GM18499 (cell line): ENCODE results near the gene RNF220.

Experiments used
- ATAC-seq: cut with Tn5 transposase; IDR thresholded peaks from one replicate; pipeline ENCODE4 v1.9.1; 2021; ENCODE audit warnings: moderate number of reproducible peaks; ENCODE audit not compliant: insufficient read depth, unreplicated experiment

RNF220 gene

DNA sequence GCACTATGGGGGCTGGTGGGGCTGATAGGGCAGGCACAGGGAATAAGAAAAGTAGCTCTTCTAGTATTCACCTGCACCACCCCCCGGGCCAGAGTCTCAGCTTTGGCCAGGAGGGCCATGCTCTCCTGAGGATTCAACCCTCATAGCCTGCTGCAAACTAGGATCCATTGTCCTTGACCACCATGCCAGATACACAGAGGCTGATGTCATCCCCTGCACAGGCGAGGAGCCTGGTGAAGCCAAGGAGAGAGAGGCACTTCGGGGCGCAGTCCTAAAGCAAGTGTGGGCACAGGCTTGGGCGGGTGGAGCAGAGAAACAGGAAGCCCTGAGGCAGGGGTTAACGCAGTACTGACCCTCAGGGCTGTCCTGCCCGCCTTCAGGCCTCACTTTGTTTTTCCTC lies 239.8 kb downstream of the RNF220 start:
- no peak for ATAC-seq

DNA sequence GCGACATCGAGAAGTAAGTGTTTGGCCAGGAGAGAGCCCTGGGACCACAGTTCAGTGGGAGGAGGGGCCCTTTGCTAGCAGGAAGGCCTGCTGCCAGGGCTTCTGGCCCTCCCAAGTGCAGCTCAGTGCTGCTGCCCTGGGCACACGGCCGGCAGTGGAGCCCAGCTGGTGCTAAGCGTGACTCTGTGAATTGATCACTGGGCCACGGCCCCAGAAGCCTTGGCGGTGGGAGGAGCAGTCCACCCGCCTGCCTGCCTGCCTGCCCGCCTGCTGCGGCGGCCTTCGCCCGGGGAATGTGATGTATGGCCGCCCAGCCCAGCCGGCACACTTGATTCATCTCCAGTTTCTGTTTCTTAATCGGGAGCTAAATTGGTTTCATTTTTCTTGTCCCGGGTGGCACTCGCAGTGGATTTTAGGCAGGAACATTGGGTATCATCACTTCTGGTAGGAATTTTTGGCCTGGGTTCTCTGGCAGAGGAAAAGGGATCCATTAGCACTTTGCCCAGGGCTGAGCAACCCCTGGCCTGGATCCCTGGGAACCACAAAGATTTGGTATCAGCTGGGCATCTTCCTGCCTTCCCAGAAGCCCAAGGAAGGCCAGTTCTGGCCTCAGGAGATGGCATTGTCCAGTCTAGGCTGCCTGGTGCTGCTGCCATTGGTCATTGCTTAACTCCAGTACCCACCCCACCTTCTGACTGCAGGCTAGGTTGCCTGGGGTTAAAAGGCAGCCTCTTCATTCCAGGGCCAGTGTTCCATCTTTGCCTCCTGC lies 240.6 kb downstream of the RNF220 start:
- ATAC-seq: no peak

GRCh38 chr1:44646261-44647110 lies 241.4 kb downstream of the RNF220 start:
- no peak for ATAC-seq

DNA sequence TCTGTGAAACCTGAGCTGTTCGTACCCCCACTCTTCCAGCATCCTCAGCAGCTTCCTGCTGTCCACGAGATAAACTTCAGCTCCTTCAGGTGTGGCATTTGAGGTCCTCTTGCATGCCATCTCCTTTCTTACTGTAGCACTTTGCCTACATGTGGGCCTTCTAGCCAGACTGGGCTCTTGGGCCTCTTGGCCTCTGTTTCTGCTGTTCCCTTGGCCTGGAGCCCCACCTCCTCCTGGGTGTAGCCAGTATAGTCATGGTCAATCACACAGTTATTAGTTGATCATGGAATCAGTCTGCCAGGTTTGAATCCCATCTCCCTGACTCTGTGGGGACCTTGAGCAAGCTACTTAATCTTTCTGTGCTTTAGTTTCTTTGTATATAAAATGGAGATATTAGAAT lies 242.8 kb downstream of the RNF220 start:
- no peak for ATAC-seq

DNA sequence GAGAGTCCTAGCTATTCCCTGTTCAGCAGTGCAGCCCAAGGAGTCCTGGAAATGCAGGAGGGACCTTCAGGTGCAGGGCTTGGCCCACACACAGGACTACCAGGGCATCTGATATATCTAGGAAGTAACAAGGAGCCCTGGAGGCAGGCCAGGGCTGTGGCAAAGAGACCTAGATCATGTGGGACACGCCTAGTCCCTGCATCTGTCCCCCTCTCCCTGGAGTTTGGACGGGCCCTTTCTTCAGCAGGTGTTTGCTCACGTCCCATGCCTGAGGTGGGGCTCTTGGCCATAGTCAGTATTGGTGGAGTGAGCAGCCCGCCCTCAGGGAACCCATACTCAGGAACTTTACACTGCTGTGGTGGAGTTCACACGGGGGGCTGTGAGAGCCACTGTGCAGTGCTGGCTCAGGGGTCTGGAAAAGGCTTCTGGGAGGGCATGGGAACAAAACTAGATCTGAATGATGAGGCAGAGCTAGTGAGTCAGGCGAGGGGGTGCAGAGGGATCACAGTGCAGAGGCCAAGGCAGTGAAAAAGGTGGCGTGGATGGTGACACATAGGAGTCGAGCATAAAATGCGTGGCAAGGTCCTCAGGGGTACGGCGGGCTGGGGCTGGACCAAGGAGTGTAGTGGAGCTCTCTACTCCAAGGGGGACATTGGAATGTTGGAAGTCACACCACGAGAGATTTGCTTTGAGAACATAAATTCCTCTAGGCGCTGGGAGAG lies 243.6 kb downstream of the RNF220 start:
- no peak for ATAC-seq

DNA sequence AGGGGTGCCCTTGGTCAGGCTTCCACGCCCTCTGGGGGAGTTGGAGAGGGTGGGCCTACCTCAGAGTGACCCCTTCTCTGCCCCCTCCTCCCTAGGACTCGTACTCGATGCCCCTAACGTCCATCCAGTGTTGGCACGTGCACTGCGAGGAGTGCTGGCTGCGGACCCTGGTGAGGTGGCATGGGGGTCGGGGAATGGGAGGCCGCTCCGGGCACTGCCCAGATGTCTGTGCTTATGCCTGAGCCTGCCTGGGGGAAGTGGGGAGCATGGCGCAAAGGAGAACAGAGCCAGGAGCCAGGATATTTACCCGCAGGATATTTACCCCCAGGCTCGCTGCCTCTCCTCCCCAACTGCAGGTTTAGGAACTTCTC lies 244.7 kb downstream of the RNF220 start:
- no peak for ATAC-seq

- no peak for ATAC-seq
These were observed 245.2 kb downstream of the RNF220 start for GRCh38 chr1:44650159-44650831.

GRCh38 chr1:44651069-44651468 lies 246.0 kb downstream of the RNF220 start:
- no peak for ATAC-seq

DNA sequence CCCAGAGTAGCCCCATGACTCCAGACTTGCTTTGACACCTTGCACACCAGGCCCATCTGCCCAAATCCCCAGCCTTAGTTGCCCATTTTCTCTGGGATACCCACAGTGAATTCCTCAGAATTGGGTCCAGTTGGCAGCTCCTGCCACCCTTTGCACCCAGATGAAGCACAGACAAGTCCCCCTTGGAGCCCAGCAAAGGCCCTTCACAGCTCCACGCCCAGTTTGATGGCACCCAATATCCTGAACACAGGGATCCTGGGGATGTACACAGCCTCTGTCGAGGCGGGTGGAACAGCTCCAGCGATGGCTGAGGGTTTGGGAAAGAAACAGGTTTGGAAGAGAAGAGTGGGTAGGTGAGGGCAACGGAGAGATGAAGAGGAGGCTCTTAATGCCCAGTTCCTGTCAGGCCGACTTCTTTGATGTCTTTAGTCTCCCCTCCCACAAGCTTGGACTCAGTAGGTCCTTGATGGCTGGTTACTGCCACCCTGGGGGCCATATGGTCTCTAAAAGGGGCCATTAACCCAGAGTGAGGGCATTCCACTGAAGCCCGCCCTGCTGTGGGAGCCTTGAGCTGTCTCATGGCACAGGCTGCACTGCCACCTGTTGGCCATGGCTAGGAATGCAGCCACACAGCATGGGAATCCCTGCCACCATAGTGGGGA lies 247.5 kb downstream of the RNF220 start:
- no peak for ATAC-seq

GRCh38 chr1:44653107-44653964 lies 248.3 kb downstream of the RNF220 start:
- ATAC-seq: no peak

GRCh38 chr1:44654621-44655187 lies 249.6 kb downstream of the RNF220 start:
- ATAC-seq: no peak

- no peak for ATAC-seq
These were observed 250.6 kb downstream of the RNF220 start for GRCh38 chr1:44655609-44656008.

DNA sequence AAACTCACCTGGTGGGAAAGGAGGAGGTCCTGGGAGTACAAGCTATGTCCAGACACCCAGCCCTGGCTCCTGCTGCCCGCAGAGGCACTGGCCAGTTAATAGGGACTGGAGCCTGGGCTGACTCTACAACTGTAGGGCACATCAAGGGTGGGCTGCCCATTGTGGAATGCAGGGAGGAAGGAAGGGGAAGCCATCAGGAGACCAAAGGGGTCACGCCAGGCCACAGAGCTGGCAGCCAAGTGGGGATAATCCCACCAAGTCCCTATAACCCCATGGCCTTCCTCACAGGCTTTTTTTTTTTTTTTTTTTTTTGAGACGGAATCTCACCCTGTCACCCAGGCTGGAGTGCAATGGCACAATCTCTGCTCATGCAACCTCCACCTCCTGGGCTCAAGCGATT lies 254.5 kb downstream of the RNF220 start:
- no peak for ATAC-seq

DNA sequence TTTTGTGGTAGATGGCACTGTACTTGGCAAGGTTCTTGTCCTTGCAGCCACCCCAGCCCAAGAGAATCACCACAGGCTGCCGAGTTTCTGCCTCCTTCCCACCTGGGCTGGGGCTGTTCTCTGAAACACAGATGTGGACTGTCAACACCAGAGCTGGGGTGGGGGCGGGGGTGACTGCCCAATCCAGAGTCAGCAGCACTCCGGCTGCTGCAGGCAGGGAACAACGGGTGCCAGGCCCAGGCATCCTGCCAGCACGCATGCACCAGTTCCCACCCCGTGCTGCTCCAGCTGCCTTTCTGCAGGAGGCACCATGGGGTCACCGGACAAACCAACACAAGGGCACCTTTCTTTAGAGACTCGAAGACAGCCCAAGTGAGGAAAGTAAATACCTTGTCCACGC lies 255.1 kb downstream of the RNF220 start:
- no peak for ATAC-seq

GRCh38 chr1:44661781-44662682 lies 257.0 kb downstream of the RNF220 start:
- ATAC-seq: no peak

DNA sequence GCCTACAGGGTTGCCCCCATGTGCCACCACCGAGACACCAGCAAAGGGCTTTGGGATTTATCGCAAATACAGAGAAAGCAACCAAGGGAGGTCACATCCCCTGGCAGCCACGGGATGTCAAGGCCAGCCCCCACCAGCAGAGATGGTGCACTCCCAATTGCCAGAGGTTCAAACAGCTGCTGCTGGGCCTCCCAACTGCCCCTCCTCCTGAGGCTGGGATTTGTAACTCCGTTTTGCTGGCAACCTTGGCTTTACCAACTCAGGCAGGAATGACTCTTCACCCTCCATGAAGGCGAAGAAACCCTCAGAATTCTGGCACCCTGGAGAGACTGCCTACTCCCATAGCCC lies 257.6 kb downstream of the RNF220 start:
- ATAC-seq: no peak

- ATAC-seq: no peak
These were observed 258.4 kb downstream of the RNF220 start for GRCh38 chr1:44663417-44663816.
